ENCODE measurements around the gene PPP1R9B.

PPP1R9B gene

GRCh38 chr17:50144845-50145531, 5.5 kb downstream of the PPP1R9B start:
- DNase-seq = no peak

GRCh38 chr17:50144355-50144754, 6.1 kb downstream of the PPP1R9B start:
- DNase-seq = no peak

- no peak for DNase-seq
These were observed 6.9 kb downstream of the PPP1R9B start for GRCh38 chr17:50143461-50144176.

DNA sequence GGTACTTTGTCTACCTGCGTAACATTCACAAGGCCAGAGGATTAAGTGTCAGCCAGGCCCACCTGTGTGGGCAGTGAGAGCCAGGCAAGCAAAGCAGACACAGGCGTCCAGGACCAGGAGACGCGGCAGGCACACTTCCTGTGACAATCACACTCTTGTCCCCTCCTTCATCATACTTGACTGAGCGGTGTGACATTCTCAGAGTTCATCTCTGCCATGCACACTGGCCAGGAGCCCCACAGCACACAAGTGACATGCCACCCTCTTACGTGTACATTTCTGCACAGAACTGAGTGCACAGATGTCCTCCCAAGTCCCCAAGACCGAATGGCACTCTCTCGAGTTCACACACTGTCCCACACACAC, 8.7 kb downstream of the PPP1R9B start:
- no peak for DNase-seq

DNA sequence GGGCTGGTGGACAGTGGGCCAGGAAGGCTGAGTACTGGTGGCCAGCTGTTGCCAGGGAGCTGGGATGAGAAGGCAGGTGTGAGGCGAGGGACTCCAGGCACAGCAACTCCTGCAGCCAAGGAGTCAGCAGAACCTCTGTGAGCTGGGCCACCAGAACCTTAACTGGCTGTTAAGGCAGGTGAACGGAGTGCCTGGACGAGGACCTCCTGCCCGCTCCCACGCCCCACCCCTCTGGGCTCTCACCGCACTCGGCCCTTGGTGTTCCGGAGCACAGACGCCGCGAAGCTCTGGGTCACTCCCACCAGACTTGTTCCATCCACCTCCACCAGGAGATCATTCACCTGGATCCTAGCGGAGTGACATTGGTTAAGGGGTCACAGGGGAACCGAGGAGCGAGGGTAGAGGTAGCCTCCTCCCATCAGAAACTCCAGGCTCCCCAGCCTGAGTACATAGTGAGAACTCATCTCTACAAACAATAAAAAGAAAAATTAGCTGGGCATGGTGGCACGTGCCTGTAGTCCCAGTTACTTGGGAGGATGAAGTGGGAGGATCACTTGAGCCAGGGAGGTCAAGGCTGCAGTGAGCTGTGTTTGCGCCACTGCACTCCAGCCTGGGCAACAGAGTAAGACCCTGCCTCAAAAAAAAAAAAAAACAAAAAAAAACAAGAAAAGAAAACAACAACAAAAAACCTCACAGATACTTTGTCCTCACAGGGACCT, 9.3 kb downstream of the PPP1R9B start:
- DNase-seq = no peak

DNA sequence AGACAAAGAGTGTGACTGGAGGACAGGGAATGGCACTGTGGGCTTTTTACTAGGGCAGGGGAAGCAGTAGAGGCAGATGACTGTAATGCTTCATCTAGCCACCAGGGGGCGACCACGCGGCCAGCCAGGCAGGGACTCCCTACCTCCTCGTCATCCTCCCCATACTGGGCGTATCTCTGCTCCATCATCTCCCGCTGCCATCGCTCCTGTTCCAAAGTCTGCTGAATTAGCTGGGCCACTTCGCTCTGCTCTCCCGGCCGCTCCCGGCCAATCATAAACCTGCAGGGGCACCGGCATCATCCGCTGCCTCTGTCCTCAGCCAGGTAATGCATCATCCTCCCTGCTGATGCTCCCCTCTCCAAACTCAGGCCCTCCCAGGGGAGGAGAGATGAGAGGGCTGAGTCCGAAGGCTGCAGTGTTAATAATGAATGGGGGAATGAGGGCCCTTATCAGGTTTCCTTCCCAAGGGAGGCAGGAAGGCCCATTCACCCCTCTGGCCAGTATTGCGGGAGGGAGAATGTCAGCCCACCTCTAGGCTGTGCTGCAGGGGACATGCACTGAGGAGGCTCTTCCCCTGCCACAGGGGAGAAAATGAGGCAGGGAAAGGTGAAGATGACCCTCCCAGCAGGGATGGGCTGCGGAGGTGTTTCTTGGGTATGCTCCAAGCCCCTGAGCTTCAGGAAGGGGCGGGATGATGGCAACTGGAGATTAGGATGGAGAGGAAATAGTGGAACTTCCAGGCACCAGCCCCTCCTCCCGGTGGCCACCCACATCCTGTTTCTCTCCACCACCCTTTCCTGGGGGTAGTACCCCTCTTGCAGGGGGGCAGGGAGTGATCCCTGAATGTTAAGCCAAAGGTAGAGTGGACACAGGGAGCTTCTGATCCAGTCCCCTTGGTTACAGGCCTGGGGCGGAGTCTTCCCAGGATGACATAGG, 10.3 kb downstream of the PPP1R9B start:
- peak in 42 of 51 donors; percentile 21 to 79 (median 54) for DNase-seq

GRCh38 chr17:50139185-50139783, 11.2 kb downstream of the PPP1R9B start:
- no peak for DNase-seq

- peak in 2 of 51 donors; percentile 26 to 46 for DNase-seq
These were observed 13.4 kb downstream of the PPP1R9B start for GRCh38 chr17:50137042-50137441.

DNA sequence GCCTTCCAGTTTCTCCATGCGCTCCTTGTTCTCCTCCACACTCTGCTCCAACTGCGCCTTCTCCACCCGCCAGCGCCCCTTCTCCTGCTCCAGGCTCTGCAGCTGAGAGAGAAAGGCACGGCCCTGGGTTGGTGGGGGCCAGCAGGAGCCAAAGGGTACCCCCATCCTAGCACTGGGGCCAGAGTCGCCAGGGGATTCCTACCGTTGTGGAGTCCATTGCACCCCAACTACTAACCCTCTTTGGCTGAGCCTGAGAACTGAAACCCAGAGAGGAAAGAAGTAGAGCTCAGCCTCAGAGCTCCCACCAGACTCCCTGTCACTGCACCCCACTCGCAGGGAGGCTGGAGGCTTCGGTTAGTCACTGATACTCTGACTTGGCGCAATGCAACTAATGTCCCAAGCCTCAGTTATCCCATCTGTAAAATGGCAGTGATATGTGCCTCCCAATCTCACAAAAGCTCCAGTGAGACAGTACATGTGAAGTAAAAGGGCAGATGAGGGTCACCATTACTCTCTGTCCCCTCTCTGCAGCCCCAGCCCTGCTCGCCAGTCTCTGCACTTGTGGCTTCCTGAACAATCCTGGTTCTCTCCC, 14.3 kb downstream of the PPP1R9B start:
- no peak for DNase-seq

DNA sequence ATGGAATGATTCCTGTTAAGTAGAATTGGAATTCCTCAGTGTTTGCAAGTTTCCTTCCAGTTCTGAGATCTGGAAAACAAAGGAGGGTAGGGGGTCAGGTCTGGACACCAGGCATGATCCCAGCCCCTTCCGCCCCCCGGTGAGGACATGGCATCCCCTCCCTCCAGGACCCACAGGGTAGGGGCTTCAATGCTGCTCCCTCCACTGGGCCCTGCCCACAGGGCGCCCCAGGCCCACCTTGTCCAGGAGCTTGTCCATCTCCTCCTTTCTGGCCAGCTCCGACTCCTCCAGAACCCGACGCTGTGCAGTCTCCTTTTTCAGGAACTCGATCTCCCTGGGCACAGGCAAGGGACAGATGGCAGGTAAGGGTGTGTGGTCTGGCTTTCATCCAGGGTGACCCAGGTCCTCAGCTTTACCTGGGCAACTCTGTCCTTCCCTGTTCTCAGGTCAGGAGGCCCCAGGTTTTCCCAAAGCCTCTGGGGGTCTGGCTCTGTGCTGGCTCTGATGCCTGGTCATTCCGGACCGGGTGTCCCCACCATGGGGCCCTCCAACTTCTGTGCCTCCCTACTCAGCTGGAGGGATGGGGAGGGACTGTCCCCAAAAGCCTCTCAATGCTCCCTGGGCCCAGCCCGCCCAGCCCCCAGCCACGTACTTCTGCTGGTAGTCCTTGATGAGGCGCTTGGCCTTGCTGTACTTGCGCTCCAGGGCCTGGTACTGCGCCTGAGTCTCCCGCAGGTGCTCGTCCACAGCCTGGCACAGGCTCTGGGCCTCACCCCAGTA, 15.0 kb downstream of the PPP1R9B start:
- DNase-seq = no peak

DNA sequence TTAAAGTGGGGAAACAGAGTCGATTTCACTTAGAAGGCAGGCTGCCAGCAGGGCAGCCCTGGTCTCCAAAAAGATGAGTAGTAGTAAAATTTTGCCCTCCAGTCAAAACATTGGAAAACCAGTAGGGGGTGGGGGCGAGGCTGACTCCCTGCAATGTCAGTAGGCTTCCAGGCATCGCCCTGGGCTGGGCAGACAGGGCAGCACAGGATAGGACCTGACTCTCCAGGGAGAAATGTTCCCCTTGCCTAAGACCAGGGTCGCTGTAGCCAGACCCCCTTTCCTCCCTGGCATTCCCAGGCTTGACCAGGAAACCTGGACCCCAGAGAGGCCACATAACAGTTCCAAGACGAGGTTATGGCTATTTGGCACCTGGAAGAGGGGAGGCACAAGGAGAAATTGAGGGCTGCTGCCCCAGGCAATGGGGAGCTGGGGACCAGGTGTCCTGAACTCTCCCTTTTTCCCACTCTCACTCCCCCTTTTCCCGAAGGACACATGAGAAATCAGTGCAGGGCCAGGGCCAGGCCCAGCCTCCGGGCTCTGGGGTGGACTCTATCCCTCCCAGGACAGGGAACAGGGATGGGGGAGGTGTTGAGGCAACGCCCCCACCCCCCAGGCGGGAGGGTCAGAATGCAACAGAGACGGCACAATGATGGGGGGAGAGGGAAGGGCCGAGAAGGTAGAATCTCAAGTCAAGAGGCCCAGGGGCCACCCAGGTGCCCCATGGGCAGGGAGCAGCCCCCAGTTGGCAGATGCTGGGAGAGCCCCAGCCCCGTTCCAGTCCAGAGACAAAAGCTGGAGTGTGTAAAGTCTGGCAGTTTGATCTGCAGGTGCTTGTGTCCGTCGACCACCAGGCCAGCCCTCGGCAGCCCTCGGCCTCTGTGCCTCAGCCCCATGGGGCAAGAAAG, 16.0 kb downstream of the PPP1R9B start:
- no peak for DNase-seq

DNA sequence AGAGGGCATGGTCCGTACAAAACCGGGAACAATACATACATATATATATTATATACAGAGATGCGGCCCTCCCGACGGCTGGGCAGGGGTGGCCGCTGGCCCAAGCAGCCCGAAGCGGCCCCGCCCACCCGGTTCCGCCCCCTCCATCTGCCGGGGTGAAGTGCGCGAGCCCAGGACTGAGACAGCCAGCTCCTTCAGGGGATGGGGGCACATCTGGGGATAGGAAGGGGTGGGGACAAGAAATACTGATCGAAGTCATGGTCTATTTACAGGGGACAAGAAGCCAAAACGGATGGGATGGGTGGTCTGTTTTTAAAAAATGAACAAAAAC, 16.7 kb downstream of the PPP1R9B start:
- DNase-seq = no peak

DNA sequence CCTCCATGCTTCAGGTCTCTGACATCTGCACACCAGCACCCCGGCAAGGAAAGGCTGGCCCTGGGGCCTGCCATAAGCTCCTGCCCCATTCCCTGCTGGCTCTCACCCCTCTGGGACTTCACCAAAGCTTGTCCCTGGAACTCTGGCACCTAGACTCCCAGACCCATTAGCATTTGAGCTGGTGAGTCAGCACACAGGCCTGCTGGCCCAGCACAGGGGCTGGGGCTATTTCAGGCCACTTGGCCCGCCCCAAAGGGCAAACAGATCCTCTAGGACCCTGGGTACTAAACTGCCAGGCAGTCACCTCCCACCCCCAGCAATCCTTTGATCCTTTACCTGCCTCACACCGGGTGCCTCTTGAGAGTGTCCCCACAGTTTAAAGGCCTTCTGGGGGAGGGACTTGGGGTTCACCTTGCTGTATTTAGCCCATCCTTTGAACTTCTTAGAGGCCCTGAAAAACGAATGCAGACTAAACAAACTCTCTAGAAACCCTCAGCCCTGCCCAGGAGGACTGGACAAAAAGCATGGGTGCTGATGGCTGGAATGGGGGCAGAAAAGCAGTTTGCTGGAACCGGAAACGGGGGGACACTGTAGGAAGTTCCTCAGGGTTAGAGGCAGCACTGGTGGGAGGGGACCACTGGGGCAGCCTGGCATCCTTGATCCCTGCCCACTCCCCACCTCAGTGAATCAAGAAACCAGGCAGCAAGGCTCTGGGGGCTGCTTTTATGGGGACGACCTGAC, 17.3 kb downstream of the PPP1R9B start:
- peak in 14 of 51 donors; percentile 9 to 67 (median 32) for DNase-seq

- no peak for DNase-seq
These were observed 18.2 kb downstream of the PPP1R9B start for GRCh38 chr17:50132104-50132794.

DNA sequence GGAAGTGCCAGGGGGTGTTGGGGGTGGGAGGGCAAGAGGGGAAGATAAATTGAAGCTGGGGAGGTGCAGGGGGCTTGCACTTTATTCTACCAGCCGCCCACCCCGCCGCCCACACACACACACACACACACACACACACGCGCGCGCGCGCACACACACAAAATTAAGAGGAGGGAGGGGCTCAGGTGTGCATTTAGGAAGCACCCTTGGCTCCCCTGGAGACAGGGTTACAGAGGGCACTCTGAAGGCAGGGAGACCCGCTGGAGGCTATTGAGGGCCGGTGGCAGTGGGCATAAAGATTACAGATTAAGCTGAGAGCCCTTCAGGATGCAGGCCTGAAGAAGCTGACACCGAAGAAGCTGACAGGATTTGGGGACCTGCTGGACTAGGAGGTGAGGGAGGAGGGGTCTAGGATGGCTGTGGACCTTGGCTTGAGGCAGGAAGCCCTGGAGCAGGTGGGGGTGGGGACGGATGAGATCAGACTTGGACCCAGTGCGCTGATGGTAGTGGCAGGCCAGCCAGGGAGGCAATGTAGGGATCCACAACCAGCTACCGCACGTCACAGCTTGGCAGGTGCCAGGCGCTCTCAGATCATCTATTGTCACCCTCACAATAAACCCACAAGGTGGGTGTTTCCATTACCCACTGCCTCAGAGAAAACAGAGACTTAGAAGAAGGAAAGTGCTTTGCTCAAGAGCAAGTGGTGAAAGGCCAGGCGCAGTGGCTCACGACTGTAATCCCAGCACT, 19.7 kb downstream of the PPP1R9B start:
- DNase-seq = peak in 3 of 51 donors; percentile 23 to 35 (median 33)

DNA sequence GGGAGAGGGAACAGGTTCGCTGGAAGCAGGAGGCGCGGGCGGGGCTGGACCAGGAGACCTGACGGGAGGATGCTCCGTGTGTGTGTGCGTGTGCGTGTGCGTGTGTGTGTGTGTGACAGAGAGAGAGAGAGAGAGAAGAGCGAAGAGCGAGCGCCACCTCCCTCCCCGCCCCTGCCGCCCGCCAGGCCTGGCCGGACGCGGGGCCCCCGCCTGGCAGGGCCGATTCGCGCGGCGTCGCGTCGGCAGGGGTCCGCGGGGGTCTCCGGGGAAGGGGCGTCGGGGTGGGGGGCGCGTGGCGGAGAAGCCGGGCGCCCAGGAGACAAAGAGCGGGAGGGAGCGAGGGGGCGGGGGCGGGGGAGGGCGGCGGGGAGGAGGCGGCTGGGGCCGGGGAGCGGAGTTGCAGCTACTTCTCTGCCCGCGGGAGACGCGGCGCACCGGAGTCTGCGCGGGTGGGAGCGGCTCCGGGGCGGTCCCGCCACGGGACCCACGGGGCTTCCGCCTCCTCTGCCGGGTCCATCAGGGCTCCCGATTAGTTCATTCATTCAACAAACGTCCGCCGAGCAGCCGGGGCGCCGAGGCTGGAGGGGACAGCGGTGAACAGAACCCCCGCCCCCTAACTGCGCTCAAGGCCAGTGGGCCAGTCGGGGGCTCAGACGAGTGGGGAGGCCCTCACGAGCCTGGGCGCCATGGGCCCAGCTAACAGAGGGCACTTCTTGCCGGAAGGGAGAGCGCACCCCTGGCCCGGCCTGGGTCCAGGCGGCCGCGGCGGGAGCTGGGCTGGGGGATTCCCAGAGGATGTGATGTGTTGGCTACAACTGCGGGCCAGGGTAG, 20.5 kb downstream of the PPP1R9B start, which contains the start of gene SAMD14:
Gene SAMD14, minus strand, starts transcription at position 433 of the 831 bp plus-strand sequence. CDS start 5,201 bp downstream, outside the sequence.
- peak in 16 of 51 donors; percentile 20 to 61 (median 29) for DNase-seq

Measured in hypothalamus (tissue), 51 donors.